Sciatic nerve (tissue), 2 donors: ENCODE results near the gene SLC22A4. TPM values are rescaled to one million over a fixed set of nuclear protein-coding genes. Genes with fewer than 3 reads are reported as not detected.

Experiments
- ATAC-seq: fragments of 200-7000 bp; cut with Tn5 transposase; one replicate; pipeline ENCODE4 v1.9.1; 2020; ENCODE audit warnings: mild to moderate bottlenecking, moderate library complexity
- DNase-seq: peaks from one replicate; pipeline ENCODE4 v3.0.0-alpha.2; 2020; ENCODE audit warnings: low spot score
- intact Hi-C: fragments of 100-400 bp; cut with DNase I; formaldehyde crosslinking; loops from one replicate; pipeline ENCODE4 v1.14.2; 2022
- total RNA-seq: library from RNA; stranded (reverse); fragmentation: NEBNext Ultra II Directional; extraction: Animal tissue kit (Norgen Biotek cat#: 25700); gene quantifications from one replicate; pipeline ENCODE4 v1.2.1, GENCODE V29; 2021
- donor health status: DM: no; HTN: no; CAD: no.
- donor health status: DM: no; HTN: no; CAD: no.

The SLC22A4 gene
- total RNA-seq, 1 donor from 2014 or later: 5.7 TPM

- ATAC-seq: peak; percentile 27
- peak; percentile 80 for DNase-seq
- intact Hi-C loops: no loop called here
These were observed 21.6 kb upstream of the SLC22A4 start for GRCh38 chr5:132272311-132273210.

- intact Hi-C loops: no loop called here
- no peak for ATAC-seq
- no peak for DNase-seq
These were observed 20.6 kb upstream of the SLC22A4 start for GRCh38 chr5:132273631-132274030.

GRCh38 chr5:132274050-132274792 lies 20.0 kb upstream of the SLC22A4 start:
- DNase-seq (no peak), ATAC-seq (no peak)
- intact Hi-C loops: no loop called here

GRCh38 chr5:132275367-132276220 lies 18.6 kb upstream of the SLC22A4 start:
- intact Hi-C loops: no loop called here
- ATAC-seq: no peak
- DNase-seq: no peak

- no peak for DNase-seq
- intact Hi-C loops: no loop called here
- no peak for ATAC-seq
These were observed 16.9 kb upstream of the SLC22A4 start for GRCh38 chr5:132277256-132277655.

GRCh38 chr5:132277971-132278853 lies 16.0 kb upstream of the SLC22A4 start:
- intact Hi-C loops: no loop called here
- DNase-seq: no peak
- no peak for ATAC-seq

GRCh38 chr5:132279801-132280200 lies 14.4 kb upstream of the SLC22A4 start:
- intact Hi-C loops: no loop called here
- ATAC-seq (no peak), DNase-seq (no peak)

GRCh38 chr5:132280371-132281240 lies 13.6 kb upstream of the SLC22A4 start:
- intact Hi-C loops: no loop called here
- DNase-seq (no peak), ATAC-seq (no peak)

- intact Hi-C loops: no loop called here
- ATAC-seq (no peak), DNase-seq (no peak)
These were observed 12.2 kb upstream of the SLC22A4 start for GRCh38 chr5:132281856-132282614.

GRCh38 chr5:132283423-132284043 lies 10.7 kb upstream of the SLC22A4 start:
- DNase-seq (no peak), ATAC-seq (no peak)
- intact Hi-C loops: no loop called here

GRCh38 chr5:132289097-132289496 lies 5.1 kb upstream of the SLC22A4 start:
- ATAC-seq: no peak
- intact Hi-C loops: no loop called here
- no peak for DNase-seq

GRCh38 chr5:132291026-132291425 lies 3.2 kb upstream of the SLC22A4 start:
- DNase-seq (no peak), ATAC-seq (no peak)
- intact Hi-C loops: loop anchor here (10.0 kb wide), 1 partner anchor 56 kb away; no protein-coding TSS in a partner anchor

GRCh38 chr5:132293066-132293991 lies 865 bp upstream of the SLC22A4 start:
- DNase-seq (peak; percentile 93), ATAC-seq (peak; percentile 90)
- intact Hi-C loops: loop anchor here (10.0 kb wide), 1 partner anchor 59 kb away; no protein-coding TSS in a partner anchor

- intact Hi-C loops: loop anchor here (10.0 kb wide), 1 partner anchor 60 kb away; no protein-coding TSS in a partner anchor
- ATAC-seq: peak; percentile 2
- DNase-seq: peak; percentile 70
These were observed 722 bp downstream of the SLC22A4 start for GRCh38 chr5:132294728-132295504.
